Chondrocyte (in vitro differentiated cells): ENCODE results near the gene RERG. TPM values are rescaled to one million over a fixed set of nuclear protein-coding genes. Genes with fewer than 3 reads are reported as not detected.
"Not testable (repeated sequence)": the region's sequence is repeated elsewhere in the genome, so short reads cannot be mapped to it uniquely, and the experiment has no call there.

Experiments
- DNase-seq: peaks from one replicate; pipeline ENCODE4 v3.0.0; 2021; ENCODE audit warnings: mixed read lengths, low spot score
- H3K27ac Mint-ChIP-seq: one replicate; pipeline ENCODE4 v1.8.0; 2021; ENCODE audit warnings: mild to moderate bottlenecking, moderate library complexity, mixed read lengths; ENCODE audit not compliant: unreplicated experiment
- H3K27me3 Mint-ChIP-seq: 2 replicates; pipeline ENCODE4 v1.8.0; 2021; ENCODE audit warnings: low read depth, mixed read lengths
- H3K36me3 Mint-ChIP-seq: 2 replicates; pipeline ENCODE4 v1.8.0; 2021; ENCODE audit warnings: low read depth, mixed read lengths
- H3K4me1 Mint-ChIP-seq: 2 replicates; pipeline ENCODE4 v1.8.0; 2021; ENCODE audit warnings: low read depth, mild to moderate bottlenecking, mixed read lengths
- H3K4me3 Mint-ChIP-seq: one replicate; pipeline ENCODE4 v1.8.0; 2021; ENCODE audit warnings: mild to moderate bottlenecking, moderate library complexity, mixed read lengths; ENCODE audit not compliant: unreplicated experiment
- H3K9me3 Mint-ChIP-seq: 2 replicates; pipeline ENCODE4 v1.8.0; 2021; ENCODE audit warnings: low read depth, mixed read lengths
- CTCF ChIP-seq: fragments of 200-600 bp; sonication (generic); IDR thresholded peaks from 2 replicates; pipeline ENCODE4 v1.5.0; 2021; ENCODE audit warnings: antibody characterized with exemption, mild to moderate bottlenecking, moderate library complexity
- total RNA-seq: library from RNA; stranded (reverse); gene quantifications from 3 replicates; pipeline ENCODE4 v1.2.1, GENCODE V29; 2021

The RERG gene
- total RNA-seq, 1 donor from 2014 or later = 10.1 TPM

GRCh38 chr12:15230751-15231150 lies 9.5 kb upstream of the RERG start:
- Mint-ChIP-seq H3K4me3 (no peak overlapping the region), H3K27me3 (peaks cover 5% of the 10 kb centered on the region), H3K27ac (peak overlapping the region; percentile 18), H3K4me1 (peaks cover 22% of the 10 kb centered on the region), H3K9me3 (no peaks in the 10 kb centered on the region), H3K36me3 (no peaks in the 10 kb centered on the region)
- TF ChIP-seq CTCF = no peak
- DNase-seq = no peak

- no peaks in the 10 kb centered on the region for H3K9me3 Mint-ChIP-seq
- TF ChIP-seq CTCF = no peak
- no peak overlapping the region for H3K27ac Mint-ChIP-seq
- H3K4me1 Mint-ChIP-seq = peaks cover 22% of the 10 kb centered on the region
- no peaks in the 10 kb centered on the region for H3K36me3 Mint-ChIP-seq
- DNase-seq = no peak
- H3K4me3 Mint-ChIP-seq = no peak overlapping the region
- peaks cover 5% of the 10 kb centered on the region for H3K27me3 Mint-ChIP-seq
These were observed 8.9 kb upstream of the RERG start for GRCh38 chr12:15230137-15230536.

GRCh38 chr12:15227004-15227679 lies 5.9 kb upstream of the RERG start:
- Mint-ChIP-seq H3K4me3 (no peak overlapping the region), H3K36me3 (no peaks in the 10 kb centered on the region), H3K27ac (no peak overlapping the region)

GRCh38 chr12:15225863-15226218 lies 4.6 kb upstream of the RERG start:
- not testable (repeated sequence) for H3K36me3 Mint-ChIP-seq, H3K27ac Mint-ChIP-seq, H3K27me3 Mint-ChIP-seq, DNase-seq, H3K9me3 Mint-ChIP-seq, H3K4me3 Mint-ChIP-seq
- peaks cover 29% of the 10 kb centered on the region for H3K4me1 Mint-ChIP-seq

More at GRCh38 chr12:15227004-15227679, 5.9 kb upstream of the RERG start:
- peaks cover 20% of the 10 kb centered on the region for H3K4me1 Mint-ChIP-seq
- H3K9me3 Mint-ChIP-seq = no peaks in the 10 kb centered on the region
- TF ChIP-seq CTCF = peak; percentile 85
- no peak for DNase-seq
- no peaks in the 10 kb centered on the region for H3K27me3 Mint-ChIP-seq

- H3K4me3 Mint-ChIP-seq = no peak overlapping the region
- H3K27me3 Mint-ChIP-seq = no peaks in the 10 kb centered on the region
- H3K36me3 Mint-ChIP-seq = no peaks in the 10 kb centered on the region
- no peak overlapping the region for H3K27ac Mint-ChIP-seq
- peaks cover 29% of the 10 kb centered on the region for H3K4me1 Mint-ChIP-seq
- no peak for DNase-seq
- TF ChIP-seq CTCF = no peak
- no peaks in the 10 kb centered on the region for H3K9me3 Mint-ChIP-seq
These were observed 4.1 kb upstream of the RERG start for GRCh38 chr12:15225136-15225862.
